Transverse colon (tissue), 4 donors: Measurements from ENCODE around the gene CRTC1.

Source experiments
- POLR2A ChIP-seq: fragments of 450-650 bp; IDR thresholded peaks from one replicate; pipeline ENCODE4 v1.6.1; 2016; ENCODE audit warnings: antibody characterized with exemption, mild to moderate bottlenecking, moderate library complexity
- POLR2AphosphoS5 ChIP-seq, 3 donors: sonication (generic); formaldehyde crosslinking; IDR thresholded peaks; one replicate each; pipeline ENCODE4 v1.6.1; 2016; ENCODE audit warnings: antibody characterized with exemption in 3 of 3
- TF ChIP-seq, protein P1 (sequence below), 5 experiments: fragments of 200-600 bp in 3 of 5; fragments of 450-650 bp in 2 of 5; sonication (generic) in 3 of 5; IDR thresholded peaks; 1 replicate in 2 of 5; 2 replicates in 3 of 5; pipeline ENCODE4 v1.5.1; 2016 to 2017; ENCODE audit warnings: antibody characterized with exemption in 5 of 5, inconsistent platforms in 3 of 5, mild to moderate bottlenecking in 2 of 5, moderate library complexity in 1 of 5

DNA sequence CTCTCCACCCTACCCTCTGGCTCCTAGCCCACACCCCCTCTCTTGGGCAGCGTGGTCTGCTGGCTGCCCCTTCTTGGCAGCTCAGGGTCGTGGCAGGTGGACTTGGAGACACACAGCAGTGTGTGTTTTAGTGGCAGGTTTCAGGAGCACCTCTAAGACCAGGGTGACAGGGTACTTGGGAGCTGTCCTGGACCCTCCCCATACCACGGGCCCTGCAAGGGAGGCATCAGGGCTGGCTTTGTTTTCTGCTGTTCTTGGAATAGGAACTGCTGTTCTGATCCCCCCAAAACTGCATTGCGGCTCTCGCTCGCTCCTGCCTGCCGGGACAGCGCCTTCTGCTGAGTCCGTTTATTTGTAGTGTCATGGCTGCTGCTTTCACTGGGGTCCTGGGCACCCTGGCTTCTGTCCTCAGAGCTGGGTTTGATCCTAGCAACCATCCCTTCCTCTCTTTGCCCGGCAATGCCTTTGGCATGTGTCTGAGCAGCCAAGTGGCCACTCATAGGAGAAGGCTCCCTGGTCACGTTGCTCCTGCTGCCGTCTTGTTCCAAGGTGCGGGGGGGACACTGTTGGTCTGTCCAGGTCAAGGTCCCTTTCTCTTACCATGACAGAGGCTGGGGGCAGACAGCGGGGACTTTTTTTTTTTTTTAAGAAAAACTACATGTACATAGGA lies 95.5 kb downstream of the CRTC1 start:
- no peak for TF ChIP-seq POLR2A
- TF ChIP-seq, protein P1, sequence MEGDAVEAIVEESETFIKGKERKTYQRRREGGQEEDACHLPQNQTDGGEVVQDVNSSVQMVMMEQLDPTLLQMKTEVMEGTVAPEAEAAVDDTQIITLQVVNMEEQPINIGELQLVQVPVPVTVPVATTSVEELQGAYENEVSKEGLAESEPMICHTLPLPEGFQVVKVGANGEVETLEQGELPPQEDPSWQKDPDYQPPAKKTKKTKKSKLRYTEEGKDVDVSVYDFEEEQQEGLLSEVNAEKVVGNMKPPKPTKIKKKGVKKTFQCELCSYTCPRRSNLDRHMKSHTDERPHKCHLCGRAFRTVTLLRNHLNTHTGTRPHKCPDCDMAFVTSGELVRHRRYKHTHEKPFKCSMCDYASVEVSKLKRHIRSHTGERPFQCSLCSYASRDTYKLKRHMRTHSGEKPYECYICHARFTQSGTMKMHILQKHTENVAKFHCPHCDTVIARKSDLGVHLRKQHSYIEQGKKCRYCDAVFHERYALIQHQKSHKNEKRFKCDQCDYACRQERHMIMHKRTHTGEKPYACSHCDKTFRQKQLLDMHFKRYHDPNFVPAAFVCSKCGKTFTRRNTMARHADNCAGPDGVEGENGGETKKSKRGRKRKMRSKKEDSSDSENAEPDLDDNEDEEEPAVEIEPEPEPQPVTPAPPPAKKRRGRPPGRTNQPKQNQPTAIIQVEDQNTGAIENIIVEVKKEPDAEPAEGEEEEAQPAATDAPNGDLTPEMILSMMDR (IDR thresholded peaks at IDR 0.05), result no peak
- TF ChIP-seq POLR2AphosphoS5 (IDR thresholded peaks at IDR 0.05), result no peak
